K562 (cell line): ENCODE results near the gene PDE11A. TPM values are rescaled to one million over a fixed set of nuclear protein-coding genes. Genes with fewer than 3 reads are reported as not detected.

ENCODE experiments used
- ATAC-seq: fragments of 200-7000 bp; cut with Tn5 transposase; 3 replicates; pipeline ENCODE4 v1.9.1; 2020; ENCODE audit warnings: moderate library complexity
- BruUV-seq: library from RNA; stranded (reverse); fragments of 400-500 nt; replicated peaks from 2 replicates; lab custom pipeline; 2021; lab: Mats Ljungman, UMichigan
- CTCF ChIA-PET: fragments of 300-600 bp; formaldehyde crosslinking; extraction: SDS; loops from one replicate; lab custom pipeline; 2021; ENCODE audit warnings: low intra/inter-chr PET ratio; lab: Yijun Ruan, JAX
- POLR2A ChIA-PET: fragments of 300-600, 350-650 bp; sonication (Branson Sonifier 250); formaldehyde crosslinking; extraction: SDS; loops from one replicate; lab custom pipeline; 2021; ENCODE audit warnings: antibody characterized with exemption, inconsistent platforms; lab: Yijun Ruan, JAX
- DNase-seq, 4 experiments: peaks; one replicate each; pipeline versions ENCODE4 v3.0.0 to v3.0.0-alpha.2; 2011 to 2018; ENCODE audit warnings: low spot score in 3 of 4, mixed read lengths in 3 of 4; ENCODE audit errors: extremely low read depth in 1 of 4
- FAIRE-seq: peaks from 2 replicates; lab custom pipeline; 2011; peaks lifted over from hg19 to GRCh38; lab: Jason Lieb, UNC
- H2AFZ ChIP-seq: 2 replicates; pipeline ENCODE4 v1.6.0; 2011; ENCODE audit warnings: low read depth, low read length, control low read depth, inconsistent platforms
- H3K27ac ChIP-seq: fragments of 200-600 bp; 3 replicates; pipeline ENCODE4 v1.8.0; 2011; ENCODE audit warnings: low read depth, mild to moderate bottlenecking, control low read depth, inconsistent platforms, low read length, moderate library complexity, mixed read lengths; ENCODE audit errors: extremely low read depth
- H3K27me3 ChIP-seq, 2 experiments: fragments of 300-600 bp in 1 of 2; 2 replicates in 1 of 2; 3 replicates in 1 of 2; pipeline versions ENCODE4 v1.6.0 to v1.8.0; 2011; ENCODE audit warnings: inconsistent platforms in 2 of 2, low read length in 2 of 2, mild to moderate bottlenecking in 1 of 2, mixed read lengths in 1 of 2, moderate library complexity in 1 of 2; ENCODE audit not compliant: control insufficient read depth in 2 of 2, insufficient read depth in 2 of 2
- H3K36me3 ChIP-seq: fragments of 300-600 bp; 3 replicates; pipeline ENCODE4 v1.8.0; 2011; ENCODE audit warnings: mild to moderate bottlenecking, low read length, inconsistent platforms; ENCODE audit not compliant: control insufficient read depth, insufficient read depth
- H3K4me1 ChIP-seq, 2 experiments: fragments of 200-600 bp in 1 of 2; replicated peaks in 1 of 2; 2 replicates in 1 of 2; 3 replicates in 1 of 2; pipeline versions ENCODE4 v1.5.1 to v1.8.0; 2011; ENCODE audit warnings: inconsistent platforms in 2 of 2, low read length in 2 of 2, mild to moderate bottlenecking in 1 of 2, mixed read lengths in 1 of 2, moderate library complexity in 1 of 2; ENCODE audit not compliant: control insufficient read depth in 2 of 2, insufficient read depth in 2 of 2
- H3K4me2 ChIP-seq: 2 replicates; pipeline ENCODE4 v1.6.1; 2011; ENCODE audit warnings: low read length, control low read depth, inconsistent platforms, mixed read lengths; ENCODE audit not compliant: insufficient read depth
- H3K4me3 ChIP-seq: fragments of 200-600 bp; sonication (generic), shearing (Covaris generic); 2 replicates; pipeline ENCODE4 v1.5.1; 2016; ENCODE audit warnings: control low read depth, inconsistent platforms
- H3K79me2 ChIP-seq: fragments of 200-600 bp; 3 replicates; pipeline ENCODE4 v1.8.0; 2011; ENCODE audit warnings: low read length, inconsistent platforms; ENCODE audit not compliant: control insufficient read depth, insufficient read depth
- H3K9ac ChIP-seq, 2 experiments: 2 replicates each; pipeline versions ENCODE4 v1.6.0 to v1.6.1; 2011; ENCODE audit warnings: low read depth in 2 of 2, low read length in 2 of 2, control low read depth in 1 of 2, inconsistent platforms in 1 of 2, mild to moderate bottlenecking in 1 of 2, mixed read lengths in 1 of 2; ENCODE audit not compliant: insufficient read depth in 1 of 2
- H3K9me1 ChIP-seq: one replicate; pipeline ENCODE4 v1.6.0; 2011; ENCODE audit warnings: inconsistent platforms, mild to moderate bottlenecking, low read length, moderate library complexity; ENCODE audit not compliant: control insufficient read depth, insufficient read depth
- H3K9me3 ChIP-seq: replicated peaks from 2 replicates; pipeline ENCODE4 v1.5.1; 2011; ENCODE audit warnings: low read depth, low read length, inconsistent platforms; ENCODE audit not compliant: control insufficient read depth, insufficient read depth
- H4K20me1 ChIP-seq: replicated peaks from 2 replicates; pipeline ENCODE4 v1.6.1; 2011; ENCODE audit warnings: low read length, inconsistent platforms, mixed read lengths; ENCODE audit not compliant: control insufficient read depth, insufficient read depth
- DDX20 ChIP-seq: fragments of 450-650 bp; IDR thresholded peaks from 2 replicates; pipeline ENCODE4 v1.6.1; 2016; ENCODE audit warnings: missing genetic modification characterization, low read depth, mild to moderate bottlenecking, missing compliant biosample characterization, moderate library complexity
- ETV6 ChIP-seq, 3 experiments: fragments of 150-350 bp in 1 of 3; sonication (generic) in 1 of 3; formaldehyde crosslinking in 1 of 3; IDR thresholded peaks; 2 replicates each; pipeline versions ENCODE4 v1.6.1 to v1.8.0; 2014 to 2022; ENCODE audit warnings: borderline replicate concordance in 2 of 3, low read depth in 2 of 3, antibody characterized with exemption in 1 of 3, low read length in 1 of 3, mild to moderate bottlenecking in 1 of 3, missing genetic modification reagents in 1 of 3
- FOXK1 ChIP-seq: sonication (generic); formaldehyde crosslinking; IDR thresholded peaks from 2 replicates; pipeline ENCODE4 v1.8.0; 2022; ENCODE audit warnings: missing genetic modification reagents, mild to moderate bottlenecking, borderline replicate concordance
- GATAD2B ChIP-seq: fragments of 450-650 bp; IDR thresholded peaks from 2 replicates; pipeline ENCODE4 v1.6.1; 2017; ENCODE audit warnings: mild to moderate bottlenecking, borderline replicate concordance
- IFI16 ChIP-seq: fragments of 250-450 bp; sonication (Bioruptor Pico); IDR thresholded peaks from 2 replicates; pipeline ENCODE4 v2.1.2; 2022; ENCODE audit warnings: mild to moderate bottlenecking, inconsistent platforms
- IRF1 ChIP-seq: sonication (generic); formaldehyde crosslinking; IDR thresholded peaks from 2 replicates; pipeline ENCODE4 v1.8.0; 2022; ENCODE audit warnings: missing genetic modification reagents, mild to moderate bottlenecking, borderline replicate concordance
- MAX ChIP-seq: sonication (generic); formaldehyde crosslinking; IDR thresholded peaks from 2 replicates; pipeline ENCODE4 v1.9.0; 2022; ENCODE audit warnings: mild to moderate bottlenecking, missing genetic modification reagents
- MBD2 ChIP-seq: sonication (generic); IDR thresholded peaks from 2 replicates; pipeline ENCODE4 v1.6.1; 2016; ENCODE audit warnings: low read depth, borderline replicate concordance
- NFXL1 ChIP-seq: fragments of 450-650 bp; formaldehyde crosslinking; IDR thresholded peaks from 2 replicates; pipeline ENCODE4 v1.4.0; 2021; ENCODE audit warnings: mild to moderate bottlenecking
- POLR2G ChIP-seq: fragments of 200-400 bp; formaldehyde crosslinking; IDR thresholded peaks from 2 replicates; pipeline ENCODE4 v1.6.1; 2017; ENCODE audit warnings: low read depth, mild to moderate bottlenecking, antibody characterized with exemption, low read length, moderate library complexity
- RNF2 ChIP-seq: sonication (generic); IDR thresholded peaks from 2 replicates; pipeline ENCODE4 v1.6.1; 2016
- SETDB1 ChIP-seq: IDR thresholded peaks from one replicate; pipeline ENCODE4 v1.6.1; 2012; ENCODE audit warnings: low read length, control low read depth, inconsistent platforms
- SMC3 ChIP-seq: conservative IDR thresholded peaks from 2 replicates; pipeline ENCODE4 v1.6.1; 2011; ENCODE audit warnings: low read depth, low read length, improper control_type of control experiment; ENCODE audit not compliant: insufficient read depth
- TAF9B ChIP-seq: fragments of 450-650 bp; IDR thresholded peaks from 2 replicates; pipeline ENCODE4 v1.6.1; 2018; ENCODE audit warnings: mild to moderate bottlenecking; ENCODE audit not compliant: partially characterized antibody
- TRIM24 ChIP-seq, 2 experiments: fragments of 450-650 bp; IDR thresholded peaks; 2 replicates each; pipeline ENCODE4 v1.6.1; 2016
- ZFX ChIP-seq: sonication (generic); formaldehyde crosslinking; IDR thresholded peaks from 2 replicates; pipeline ENCODE4 v1.8.0; 2022; ENCODE audit warnings: mild to moderate bottlenecking, missing genetic modification reagents, moderate library complexity
- ZNF232 ChIP-seq: sonication (generic); formaldehyde crosslinking; IDR thresholded peaks from 2 replicates; pipeline ENCODE4 v1.8.0; 2022; ENCODE audit warnings: mild to moderate bottlenecking, missing genetic modification reagents
- ZNF512 ChIP-seq: IDR thresholded peaks from 2 replicates; pipeline ENCODE4 v1.6.1; 2016; ENCODE audit warnings: missing genetic modification characterization, missing compliant biosample characterization
- ZNF655 ChIP-seq: fragments of 250-450 bp; sonication (Bioruptor Pico); IDR thresholded peaks from 2 replicates; pipeline ENCODE4 v1.5.0; 2021
- WGBS: fragments of 100-300 bp; shearing (Covaris generic); methylation state at CpG from one replicate; pipeline ENCODE4 v1.1.6; 2016; ENCODE audit warnings: low coverage, mixed read lengths; ENCODE audit not compliant: insufficient coverage; ENCODE audit errors: missing lambda C conversion rate; 5-methylcytosine and 5-hydroxymethylcytosine counted together
- in situ Hi-C: fragments of 300-500 bp; cut with MboI; formaldehyde crosslinking; loops from 4 replicates; pipeline ENCODE4 v1.15.0; 2018; ENCODE audit warnings: inconsistent platforms, mixed read lengths
- intact Hi-C: fragments of 100-400 bp; cut with micrococcal nuclease; formaldehyde crosslinking; loops from 2 replicates; pipeline ENCODE4 v1.14.2; 2022
- polyA plus RNA-seq, 8 experiments: library from polyadenylated mRNA; depleted of rRNA in 4 of 8; stranded (reverse) in 5 of 8; unstranded in 3 of 8; fragments of >200 nt; fragmentation: Nextera tagmentation in 2 of 8; fragmentation: Illumina TruSeq in 1 of 8; extraction: Ambion mirVana in 2 of 8; extraction: Trizol in 1 of 8; gene quantifications; 2 replicates each; pipeline versions ENCODE4 v1.2.1 to v1.2.3, GENCODE V29; 2011 to 2014; ENCODE audit warnings: inconsistent platforms in 1 of 8, missing spikeins in 1 of 8
- total RNA-seq, 7 experiments: library from RNA; depleted of rRNA in 6 of 7; stranded (reverse); fragments of >200 nt in 6 of 7; fragmentation: Illumina TruSeq in 2 of 7; extraction: Trizol in 2 of 7; gene quantifications; 2 replicates each; pipeline versions ENCODE4 v1.2.1 to v1.2.3, GENCODE V29; 2011 to 2021; ENCODE audit warnings: low replicate concordance in 1 of 7

The PDE11A gene
- total and polyA plus RNA-seq, 9 of the 15 experiments (the other 6 are each of a cell fraction or from before 2014, with no cell fraction given), result 3.2 to 22.1 (median 5.7) TPM

- no peak overlapping the region for H3K4me2 ChIP-seq
- FAIRE-seq (no peak), ATAC-seq (no peak), DNase-seq (no peak)
- no peak overlapping the region for H3K4me3 ChIP-seq
- no peak overlapping the region for H3K27ac ChIP-seq
- H3K9ac ChIP-seq, result no peak overlapping the region
- peaks cover 10 to 16% of the 10 kb centered on the region in 2 experiments; a peak in 3 of 5 replicates for H3K4me1 ChIP-seq
- 65% methylated on average over 4 of the region's 4 CpGs for WGBS
- H3K9me3 ChIP-seq, result no peaks in the 10 kb centered on the region
- no peaks in the 10 kb centered on the region for H4K20me1 ChIP-seq
- intact Hi-C loops, result loop anchor here (5.0 kb wide), 6 partner anchors 97 to 1642 kb away; partner anchors contain the start of gene FKBP7
- no peaks in the 10 kb centered on the region; a peak in 1 of 5 replicates for H3K27me3 ChIP-seq
- H2AFZ ChIP-seq, result no peak overlapping the region
- CTCF ChIA-PET, result no interaction called here
- H3K36me3 ChIP-seq, result no peaks in the 10 kb centered on the region
- BruUV-seq, result no TSS peak
- TF ChIP-seq GATAD2B (no peak), ZNF232 (CRISPR knock-in tag) (no peak), MAX (no peak), IFI16 (CRISPR knock-in tag) (no peak), MBD2 (no peak), SETDB1 (no peak), RNF2 (no peak), ETV6 (IDR thresholded peaks at IDR 0.05; ENCODE audit: borderline replicate concordance in 1 of 2, low read depth in 2 of 2, low read length in 1 of 2) (no peak), ETV6 (CRISPR knock-in tag; IDR thresholded peaks at IDR 0.05; ENCODE audit: borderline replicate concordance) (no peak), ZNF512 (tag) (no peak), NFXL1 (CRISPR knock-in tag) (no peak), SMC3 (no peak), POLR2G (no peak), TAF9B (no peak), FOXK1 (CRISPR knock-in tag) (no peak), TRIM24 (IDR thresholded peaks at IDR 0.05) (no peak), ZFX (CRISPR knock-in tag) (no peak), IRF1 (CRISPR knock-in tag) (no peak), ZNF655 (CRISPR knock-in tag) (no peak), DDX20 (tag) (no peak)
- TF ChIP-seq, all 486 proteins: peak for 0
- Histone ChIP-seq H3K9me1 (no peaks in the 10 kb centered on the region), H3K79me2 (peaks cover 16% of the 10 kb centered on the region; the same call in 2 of the 3 replicates)
- POLR2A ChIA-PET, result interaction anchor here (0.6 kb wide), 1 partner anchor 38 kb away, joined by 3 read pairs; the partner anchor contains the start of gene PDE11A
- in situ Hi-C loops, result loop anchor here (5.0 to 10.0 kb wide), 2 partner anchors 307 to 804 kb away; no protein-coding TSS in a partner anchor
Measured at GRCh38 chr2:178110681-178111080, 38.1 kb upstream of the PDE11A start.
